Mononuclear cell (primary cell): ENCODE results near the gene GDNF. TPM values are rescaled to one million over a fixed set of nuclear protein-coding genes. Genes with fewer than 3 reads are reported as not detected.
"Not testable (repeated sequence)": the region's sequence is repeated elsewhere in the genome, so short reads cannot be mapped to it uniquely, and the experiment has no call there.

Source experiments
- H3K27me3 ChIP-seq: 2 replicates; pipeline ENCODE4 v1.6.0; 2011; ENCODE audit warnings: low read length, control low read depth; ENCODE audit not compliant: insufficient read depth
- H3K4me1 ChIP-seq: 2 replicates; pipeline ENCODE4 v1.5.1; 2011; ENCODE audit warnings: mild to moderate bottlenecking, low read length, control low read depth; ENCODE audit not compliant: insufficient read depth
- H3K4me3 ChIP-seq: 2 replicates; pipeline ENCODE4 v1.5.1; 2011; ENCODE audit warnings: mild to moderate bottlenecking, low read length, moderate library complexity
- H3K9me3 ChIP-seq: 2 replicates; pipeline ENCODE4 v1.5.1; 2011; ENCODE audit warnings: low read depth, mild to moderate bottlenecking, control low read depth, low read length
- total RNA-seq: library from RNA; depleted of rRNA; stranded (reverse); fragments of >200 nt; gene quantifications from one replicate; pipeline ENCODE4 v1.2.3, GENCODE V29; 2012

The GDNF gene
- total RNA-seq, 1 donor, result not detected

DNA sequence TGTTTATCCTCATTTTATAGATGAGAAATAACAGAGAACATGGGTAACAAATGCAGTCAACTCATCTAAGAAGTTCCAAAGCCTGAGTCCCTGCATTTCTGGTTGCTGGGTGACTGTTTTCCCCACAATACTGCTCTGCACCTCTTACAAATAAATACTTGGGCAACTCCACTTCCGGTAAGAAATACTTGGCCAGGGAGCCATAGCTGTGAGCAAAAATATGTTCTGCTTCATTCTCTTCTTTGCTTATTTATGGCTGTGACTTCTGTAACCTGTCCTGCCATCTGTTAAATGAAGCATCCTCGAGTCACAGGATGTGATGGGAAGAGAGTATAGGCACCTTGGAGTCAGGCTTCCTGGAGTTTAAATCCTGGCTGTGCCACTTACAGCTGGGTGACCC is 49.9 kb downstream of the GDNF start:
- no peaks in the 10 kb centered on the region for H3K4me1 ChIP-seq
- no peaks in the 10 kb centered on the region for H3K27me3 ChIP-seq
- H3K4me3 ChIP-seq, result no peak overlapping the region
- no peaks in the 10 kb centered on the region for H3K9me3 ChIP-seq

- Histone ChIP-seq H3K27me3 (no peaks in the 10 kb centered on the region), H3K4me1 (no peaks in the 10 kb centered on the region), H3K4me3 (no peak overlapping the region), H3K9me3 (no peaks in the 10 kb centered on the region)
Observed at GRCh38 chr5:37787742-37788141, 52.1 kb downstream of the GDNF start.

GRCh38 chr5:37786862-37787519 is 52.9 kb downstream of the GDNF start:
- Histone ChIP-seq H3K9me3 (no peaks in the 10 kb centered on the region), H3K27me3 (no peaks in the 10 kb centered on the region), H3K4me1 (no peaks in the 10 kb centered on the region), H3K4me3 (no peak overlapping the region)

- no peak overlapping the region for H3K4me3 ChIP-seq
- H3K27me3 ChIP-seq, result no peaks in the 10 kb centered on the region
- H3K4me1 ChIP-seq, result no peaks in the 10 kb centered on the region
- no peaks in the 10 kb centered on the region for H3K9me3 ChIP-seq
Observed at GRCh38 chr5:37786416-37786815, 53.4 kb downstream of the GDNF start.

DNA sequence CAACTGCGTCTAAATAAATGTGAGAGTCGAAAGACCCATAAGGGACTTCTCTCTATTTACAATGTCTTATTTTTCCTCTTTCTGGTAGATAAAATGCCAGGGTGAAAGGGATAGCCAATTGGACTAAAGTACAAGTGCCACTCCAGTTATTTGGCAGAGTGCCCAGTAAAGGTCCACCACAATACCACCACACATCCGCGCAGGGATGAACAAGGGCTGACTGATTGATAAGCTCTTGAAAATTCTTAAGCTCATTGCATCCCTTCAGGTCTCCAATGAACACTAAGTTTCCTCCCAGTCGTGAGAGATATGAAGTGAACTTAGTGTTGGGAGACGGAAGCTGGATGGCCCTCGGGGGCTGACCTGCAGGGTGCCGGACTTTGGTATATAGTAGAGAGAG is 58.4 kb downstream of the GDNF start:
- H3K4me1 ChIP-seq, H3K9me3 ChIP-seq, H3K4me3 ChIP-seq, H3K27me3 ChIP-seq: not testable (repeated sequence)

DNA sequence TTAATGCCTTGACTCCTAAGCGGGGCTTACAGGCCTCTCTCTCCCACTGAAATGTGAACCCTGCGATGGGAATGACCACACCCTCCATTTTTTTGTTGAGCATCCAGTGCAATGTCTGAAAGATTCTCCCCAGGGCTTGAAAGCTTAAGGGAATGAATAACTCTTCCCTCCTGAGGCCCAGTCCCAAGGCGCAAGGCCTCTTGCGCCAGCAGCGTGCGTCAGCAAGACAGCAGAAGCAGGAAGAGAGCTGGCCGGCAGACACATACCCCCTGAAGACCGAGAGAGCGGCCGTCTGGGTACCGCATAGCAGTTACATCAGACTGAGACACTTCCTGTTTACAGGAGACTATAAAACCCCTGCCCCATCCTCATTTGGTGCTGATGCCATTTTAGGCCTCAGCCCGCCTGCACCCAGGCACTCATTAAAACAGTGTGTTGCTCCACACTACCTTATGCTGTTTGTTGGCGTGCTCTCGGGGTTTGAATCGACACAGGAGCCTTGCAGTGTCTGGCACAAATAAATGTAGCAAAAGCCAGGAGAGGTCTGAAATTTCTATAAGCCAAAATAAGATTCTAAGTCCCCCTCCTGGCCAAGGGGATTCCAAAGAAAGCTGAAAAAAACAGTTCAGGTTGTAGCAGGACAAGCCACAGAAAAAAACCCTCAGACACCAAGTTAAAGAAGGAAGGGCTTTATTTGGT is 62.3 kb downstream of the GDNF start:
- Histone ChIP-seq H3K4me1 (no peaks in the 10 kb centered on the region), H3K4me3 (no peak overlapping the region), H3K9me3 (no peaks in the 10 kb centered on the region), H3K27me3 (no peaks in the 10 kb centered on the region)

GRCh38 chr5:37776826-37777225 is 63.0 kb downstream of the GDNF start:
- no peaks in the 10 kb centered on the region for H3K27me3 ChIP-seq
- H3K9me3 ChIP-seq, result no peaks in the 10 kb centered on the region
- no peaks in the 10 kb centered on the region for H3K4me1 ChIP-seq
- H3K4me3 ChIP-seq, result no peak overlapping the region

GRCh38 chr5:37774912-37775483 is 64.8 kb downstream of the GDNF start:
- H3K9me3 ChIP-seq, result no peaks in the 10 kb centered on the region
- H3K4me3 ChIP-seq, result no peak overlapping the region
- no peaks in the 10 kb centered on the region for H3K27me3 ChIP-seq
- H3K4me1 ChIP-seq, result no peaks in the 10 kb centered on the region

- Histone ChIP-seq H3K27me3 (no peaks in the 10 kb centered on the region), H3K4me3 (no peak overlapping the region), H3K9me3 (no peaks in the 10 kb centered on the region), H3K4me1 (no peaks in the 10 kb centered on the region)
Observed at GRCh38 chr5:37773809-37774208, 66.0 kb downstream of the GDNF start.

DNA sequence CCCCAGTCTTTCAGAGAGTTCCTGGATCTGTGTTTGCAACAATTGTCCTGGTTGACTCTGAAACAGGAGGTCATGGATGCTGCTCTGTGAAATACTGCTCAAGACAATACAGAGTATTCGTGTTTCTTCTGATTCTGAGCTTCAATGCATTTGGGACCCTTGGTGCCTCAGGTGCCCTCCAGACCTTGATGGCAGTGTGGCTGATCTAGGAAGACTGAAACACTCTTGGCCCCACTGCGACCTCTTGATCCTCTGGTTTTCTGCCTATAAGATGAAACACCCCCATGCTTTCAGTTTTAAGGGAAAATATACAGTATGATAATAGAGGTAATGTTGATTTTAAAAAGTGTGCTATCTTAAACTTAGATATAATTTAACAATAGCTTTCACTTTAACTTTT is 67.6 kb downstream of the GDNF start:
- Histone ChIP-seq H3K4me1 (no peaks in the 10 kb centered on the region), H3K4me3 (no peak overlapping the region), H3K27me3 (no peaks in the 10 kb centered on the region), H3K9me3 (no peaks in the 10 kb centered on the region)

DNA sequence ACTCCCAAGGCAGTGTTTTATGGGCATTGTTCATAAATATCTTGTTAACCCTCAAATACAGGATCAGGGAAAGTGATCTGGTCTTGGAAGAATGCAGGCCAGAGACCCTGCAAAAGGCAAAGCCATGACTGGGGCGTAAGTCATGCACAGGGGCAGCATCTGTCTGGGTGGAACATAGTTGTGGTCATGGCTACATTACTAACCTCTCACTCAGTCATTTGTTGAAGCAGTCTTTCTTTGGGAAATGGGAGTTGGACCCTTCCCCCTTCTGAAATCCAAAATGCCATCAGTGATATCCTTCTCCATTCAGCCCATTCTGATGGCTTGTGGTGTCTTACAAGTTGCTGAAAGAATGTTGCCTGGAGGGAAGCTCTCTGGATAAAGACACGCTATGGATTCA is 68.1 kb downstream of the GDNF start:
- H3K27me3 ChIP-seq, result no peaks in the 10 kb centered on the region
- H3K9me3 ChIP-seq, result no peaks in the 10 kb centered on the region
- no peaks in the 10 kb centered on the region for H3K4me1 ChIP-seq
- H3K4me3 ChIP-seq, result no peak overlapping the region

DNA sequence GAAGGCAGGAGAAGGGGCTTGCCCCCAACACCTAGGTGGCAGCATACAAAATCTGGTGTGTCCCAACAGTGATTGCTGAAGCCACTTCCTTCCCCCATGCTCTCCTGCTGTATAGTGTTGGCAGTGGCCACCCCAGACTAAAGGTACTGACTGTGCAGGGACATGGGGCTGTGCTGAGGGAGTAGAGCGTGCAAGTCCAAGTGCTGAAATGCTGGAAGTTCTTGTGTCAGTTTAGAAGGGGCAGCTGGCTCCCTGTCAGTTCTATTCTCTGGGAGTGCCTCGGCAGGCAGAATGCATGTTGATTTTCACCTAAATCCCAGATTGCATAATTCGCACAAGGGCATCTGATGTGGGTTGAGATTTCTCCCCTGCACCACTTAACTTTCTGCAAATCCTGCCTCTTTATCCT is 68.6 kb downstream of the GDNF start:
- Histone ChIP-seq H3K27me3 (no peaks in the 10 kb centered on the region), H3K4me3 (no peak overlapping the region), H3K4me1 (no peaks in the 10 kb centered on the region), H3K9me3 (no peaks in the 10 kb centered on the region)

- H3K27me3 ChIP-seq, result no peaks in the 10 kb centered on the region
- no peaks in the 10 kb centered on the region for H3K9me3 ChIP-seq
- H3K4me3 ChIP-seq, result no peak overlapping the region
- H3K4me1 ChIP-seq, result no peaks in the 10 kb centered on the region
Observed at GRCh38 chr5:37770786-37771185, 69.1 kb downstream of the GDNF start.

- no peaks in the 10 kb centered on the region for H3K27me3 ChIP-seq
- no peaks in the 10 kb centered on the region for H3K9me3 ChIP-seq
- H3K4me3 ChIP-seq, result no peak overlapping the region
- H3K4me1 ChIP-seq, result no peaks in the 10 kb centered on the region
Observed at GRCh38 chr5:37769840-37770239, 70.0 kb downstream of the GDNF start.

DNA sequence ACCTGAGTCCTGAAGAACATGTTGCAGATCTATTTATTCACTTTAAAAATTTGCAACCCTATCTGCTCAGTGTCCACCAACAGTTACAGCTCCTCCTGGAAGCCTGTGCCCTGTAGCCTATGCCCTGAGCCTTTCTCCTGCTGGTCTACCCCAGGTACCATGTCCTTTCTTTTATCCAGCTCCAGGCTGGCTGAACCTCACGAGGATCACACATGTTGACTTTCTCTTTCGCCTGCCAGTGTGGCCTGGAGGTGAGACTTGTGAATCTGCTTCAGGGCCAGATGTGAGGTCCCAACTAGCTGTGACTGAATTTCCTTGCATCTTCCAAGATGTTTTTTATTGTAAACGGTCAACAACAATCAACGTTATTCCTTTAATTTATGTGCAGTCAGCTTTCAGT is 70.7 kb downstream of the GDNF start:
- Histone ChIP-seq H3K4me1 (no peaks in the 10 kb centered on the region), H3K9me3 (no peaks in the 10 kb centered on the region), H3K27me3 (no peaks in the 10 kb centered on the region), H3K4me3 (no peak overlapping the region)

- no peaks in the 10 kb centered on the region for H3K27me3 ChIP-seq
- H3K4me1 ChIP-seq, result no peaks in the 10 kb centered on the region
- H3K9me3 ChIP-seq, result no peaks in the 10 kb centered on the region
- H3K4me3 ChIP-seq, result no peak overlapping the region
Observed at GRCh38 chr5:37768371-37768770, 71.5 kb downstream of the GDNF start.
